ENCODE measurements around the gene TRMT1.
A peak's percentile ranks its signal among the peaks of the same experiment; 100 is the strongest.
"Not testable (repeated sequence)": the region's sequence is repeated elsewhere in the genome, so short reads cannot be mapped to it uniquely, and the experiment has no call there.

The TRMT1 gene

DNA sequence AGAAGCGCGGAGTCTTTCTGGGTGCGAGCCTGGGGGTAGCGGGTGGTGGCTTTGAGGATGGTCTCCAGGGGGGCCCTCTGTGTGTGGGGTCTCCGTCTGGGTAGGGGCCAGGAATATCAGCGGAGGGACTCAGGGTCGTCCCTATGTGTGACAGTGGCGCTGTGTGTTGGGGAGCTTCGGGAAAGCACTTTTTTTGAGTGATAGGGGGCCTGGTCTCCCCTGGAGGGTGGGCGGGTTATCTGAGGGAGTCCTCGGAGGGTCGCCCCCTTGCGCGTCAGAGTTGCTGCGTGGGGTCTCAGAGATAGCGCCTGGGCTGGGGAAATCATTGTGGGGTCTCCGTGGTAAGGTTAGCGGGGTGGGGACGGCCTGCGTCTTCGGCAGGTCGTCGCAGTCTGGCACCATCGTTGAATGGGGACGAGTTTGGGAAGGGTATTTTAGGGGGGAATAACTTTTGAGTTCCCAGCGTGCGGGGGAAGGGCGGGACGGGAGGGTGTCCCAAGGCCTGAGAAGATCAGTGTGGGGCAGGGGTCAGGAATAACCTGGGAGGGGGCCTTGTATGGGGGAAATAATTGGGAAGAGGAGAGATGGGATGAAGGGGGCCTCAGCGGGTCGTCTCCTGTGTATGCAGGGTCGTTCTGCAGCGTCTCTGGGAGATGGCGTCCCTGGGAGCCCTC lies 34.5 kb upstream of the TRMT1 start:
- POLR2A ChIA-PET (ENCODE audit: low non-redundant PET): interaction anchor here (0.5 to 1.8 kb wide), 2 partner anchors 33 to 81 kb away, joined by 6 to 8 read pairs; partner anchors contain the start of gene NACC1
- CTCF ChIA-PET: interaction anchor here (0.6 to 0.7 kb wide), 3 partner anchors 33 to 62 kb away, joined by 3 to 4 read pairs (median 3); no protein-coding TSS in a partner anchor
- no peak for DNase-seq (ENCODE audit: low spot score)
- peak overlapping the region; percentile 100 for H3K27ac ChIP-seq
- no peak for TF ChIP-seq CTCF (conservative IDR thresholded peaks at IDR 0.05; ENCODE audit: low read depth)

DNA sequence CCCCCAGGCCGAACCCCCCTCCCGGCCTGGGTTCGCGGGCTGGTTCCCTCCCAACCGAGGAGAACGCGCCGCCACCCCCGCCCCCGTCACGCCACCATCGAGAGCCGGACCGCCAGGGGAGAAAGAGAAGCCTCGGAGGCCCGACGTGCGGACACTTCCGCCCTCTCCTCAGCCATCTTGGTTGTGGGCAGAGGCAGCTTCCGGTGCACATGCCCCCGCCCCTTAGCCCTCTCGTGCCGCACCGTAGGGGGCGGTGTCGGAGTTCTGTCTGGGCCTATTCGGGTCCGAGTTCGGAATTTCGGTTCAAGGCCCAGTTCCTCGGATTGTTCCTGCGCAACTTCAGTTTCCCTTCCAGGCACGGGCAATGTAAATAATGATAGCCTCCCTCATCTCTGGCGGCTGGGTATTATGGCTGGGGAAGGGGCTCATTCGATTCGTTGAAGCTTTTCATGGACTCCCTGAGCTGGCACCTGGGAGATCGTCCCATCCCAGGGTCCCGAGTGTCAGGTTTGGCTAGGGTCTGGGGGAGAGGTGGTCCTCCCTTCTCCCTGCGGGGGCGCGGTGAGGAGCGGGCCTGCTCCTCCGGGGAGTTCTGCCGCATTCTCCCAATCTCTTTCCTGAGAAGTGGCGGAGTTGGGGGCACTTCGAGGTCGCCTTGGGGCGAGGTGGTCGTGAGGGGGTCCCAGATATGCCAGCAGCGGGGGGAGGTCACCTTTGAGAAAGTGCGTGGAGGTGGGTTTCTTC lies 33.8 kb upstream of the TRMT1 start, which contains the start of the genes IER2 and STX10:
IER2 (plus strand) TSS at position 225 of the 744 bp plus-strand sequence. CDS start 2,776 bp downstream, outside the sequence.
STX10 (minus strand) TSS at position 189 of the 744 bp plus-strand sequence. CDS start 202 bp downstream, outside the sequence.
- H3K27ac ChIP-seq: peak within 1 kb of the TSS; percentile 100
- peak; percentile 66 for TF ChIP-seq CTCF (conservative IDR thresholded peaks at IDR 0.05; ENCODE audit: low read depth)
- POLR2A ChIA-PET (ENCODE audit: low non-redundant PET): interaction anchor here (1.8 kb wide), 1 partner anchor 32 kb away, joined by 8 read pairs; the partner anchor contains the start of gene NACC1
- DNase-seq (ENCODE audit: low spot score): peak; percentile 92
- CTCF ChIA-PET: interaction anchor here (0.6 to 0.7 kb wide), 5 partner anchors 33 to 264 kb away, joined by 3 to 7 read pairs (median 4); no protein-coding TSS in a partner anchor

GRCh38 chr19:13149628-13150186 lies 33.2 kb upstream of the TRMT1 start:
- TF ChIP-seq CTCF (conservative IDR thresholded peaks at IDR 0.05; ENCODE audit: low read depth): no peak
- ChIA-PET POLR2A (ENCODE audit: low non-redundant PET) (interaction anchor here (1.8 kb wide), 1 partner anchor 32 kb away, joined by 8 read pairs; the partner anchor contains the start of gene NACC1), CTCF (interaction anchor here (0.6 to 0.7 kb wide), 2 partner anchors 44 to 172 kb away, joined by 4 to 7 read pairs; no protein-coding TSS in a partner anchor)
- H3K27ac ChIP-seq: peak overlapping the region; percentile 100
- no peak for DNase-seq (ENCODE audit: low spot score)

- DNase-seq (ENCODE audit: low spot score); CTCF ChIA-PET: not testable (repeated sequence)
- peak overlapping the region; percentile 100 for H3K27ac ChIP-seq
- POLR2A ChIA-PET (ENCODE audit: low non-redundant PET): interaction anchor here (1.8 kb wide), 1 partner anchor 31 kb away, joined by 8 read pairs; the partner anchor contains the start of gene NACC1
Observed at GRCh38 chr19:13149173-13149627, 32.7 kb upstream of the TRMT1 start.

- DNase-seq (ENCODE audit: low spot score): no peak
- H3K27ac ChIP-seq: peak overlapping the region; percentile 100
- ChIA-PET CTCF (interaction anchor here (0.6 kb wide), 2 partner anchors 53 to 169 kb away, joined by 3 to 4 read pairs; no protein-coding TSS in a partner anchor), POLR2A (ENCODE audit: low non-redundant PET) (interaction anchor here (0.6 kb wide), 1 partner anchor 13 kb away, joined by 4 read pairs; no protein-coding TSS in a partner anchor)
- no peak for TF ChIP-seq CTCF (conservative IDR thresholded peaks at IDR 0.05; ENCODE audit: low read depth)
Observed at GRCh38 chr19:13146763-13147563, 30.4 kb upstream of the TRMT1 start.

DNA sequence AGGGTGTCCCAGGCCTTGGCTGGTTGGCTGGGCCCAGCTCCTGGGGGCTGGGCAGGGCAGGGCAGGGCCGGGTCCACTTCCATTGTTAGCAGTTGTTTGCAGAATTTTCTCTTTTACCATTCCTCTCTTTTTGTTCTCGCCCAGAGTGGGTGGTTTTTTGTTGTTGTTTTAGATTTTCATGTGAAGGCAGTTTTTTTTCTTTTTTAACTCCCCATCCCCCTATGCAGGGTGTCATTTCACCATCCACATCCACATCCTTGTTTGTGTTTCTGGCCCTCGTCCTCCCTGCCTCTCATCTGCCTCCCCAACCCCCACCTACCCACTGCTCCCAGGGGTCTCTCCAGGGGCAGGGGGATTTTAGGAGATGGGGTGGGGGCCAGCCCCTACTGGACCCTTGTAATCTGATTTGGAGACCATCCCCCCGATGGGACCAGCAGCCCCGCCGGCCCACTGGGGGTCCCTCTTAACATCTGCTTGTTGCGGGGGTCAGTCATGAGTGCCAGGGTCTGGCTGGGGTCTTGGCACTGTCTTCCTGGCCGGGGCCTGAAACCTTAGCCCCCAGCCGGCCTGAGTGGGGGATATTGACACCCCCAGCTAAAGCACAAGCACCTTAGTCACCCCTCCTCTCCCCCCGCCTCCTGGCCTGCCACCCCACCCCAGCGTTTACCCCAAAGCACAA lies 23.2 kb upstream of the TRMT1 start:
- ChIA-PET CTCF (no interaction called here), POLR2A (ENCODE audit: low non-redundant PET) (no interaction called here)
- no peak for TF ChIP-seq CTCF (conservative IDR thresholded peaks at IDR 0.05; ENCODE audit: low read depth)
- peak overlapping the region; percentile 53 for H3K27ac ChIP-seq
- no peak for DNase-seq (ENCODE audit: low spot score)

Measured in RWPE1 (cell line).